Measurements from ENCODE around the gene DENND1C. TPM values are rescaled to one million over a fixed set of nuclear protein-coding genes. Genes with fewer than 3 reads are reported as not detected.

The DENND1C gene
- total RNA-seq, 2 experiments from 2014 or later, result 40.9 to 68.3 TPM

- intact Hi-C loops (cut with micrococcal nuclease; ENCODE audit: unreplicated experiment), result no loop called here
- no peak overlapping the region for H2AFZ ChIP-seq (ENCODE audit: low read length)
- H3K4me1 ChIP-seq (ENCODE audit: insufficient read depth, low read length, poor library complexity, severe bottlenecking), result peaks cover 16% of the 10 kb centered on the region
- peaks cover 5% of the 10 kb centered on the region; the same call in 1 of the 2 replicates for H3K9me3 ChIP-seq (ENCODE audit: low read length)
- ChIA-PET CTCF (ENCODE audit: unreplicated experiment) (no interaction called here), POLR2A (interaction anchor here (0.7 kb wide), 1 partner anchor 25 kb away, joined by 3 read pairs; no protein-coding TSS in a partner anchor)
- no peak overlapping the region for H3K27ac ChIP-seq (ENCODE audit: low read depth, low read length, poor library complexity, severe bottlenecking)
- H3K79me2 ChIP-seq (ENCODE audit: insufficient read depth, low read depth, low read length), result no peaks in the 10 kb centered on the region
- no peaks in the 10 kb centered on the region for H3K36me3 ChIP-seq (ENCODE audit: insufficient read depth, low read length)
- H4K20me1 ChIP-seq (ENCODE audit: insufficient read depth, low read length), result no peaks in the 10 kb centered on the region
- H3K4me2 ChIP-seq (ENCODE audit: low read length), result no peak overlapping the region
- no peak overlapping the region for H3K4me3 ChIP-seq (ENCODE audit: low read depth, low read length, poor library complexity, severe bottlenecking)
- DNase-seq (ENCODE audit: low spot score), result no peak
- BruUV-seq (replicated peaks), result TSS peak; percentile 94
- TF ChIP-seq CTCF (conservative IDR thresholded peaks at IDR 0.05; ENCODE audit: low read length) (no peak), EZH2phosphoT487 (IDR thresholded peaks at IDR 0.05; ENCODE audit: borderline replicate concordance, low read depth, low read length) (no peak)
- H3K9me2 ChIP-seq (ENCODE audit: insufficient read depth, low read length), result no peaks in the 10 kb centered on the region
These were observed 12.9 kb upstream of the DENND1C start for GRCh38 chr19:6494438-6495036.

- intact Hi-C loops (cut with micrococcal nuclease; ENCODE audit: unreplicated experiment), result no loop called here
- Histone ChIP-seq H3K79me2 (ENCODE audit: insufficient read depth, low read depth, low read length) (no peaks in the 10 kb centered on the region), H3K27ac (ENCODE audit: low read depth, low read length, poor library complexity, severe bottlenecking) (no peak overlapping the region), H3K36me3 (ENCODE audit: insufficient read depth, low read length) (no peaks in the 10 kb centered on the region), H4K20me1 (ENCODE audit: insufficient read depth, low read length) (no peaks in the 10 kb centered on the region), H3K4me1 (ENCODE audit: insufficient read depth, low read length, poor library complexity, severe bottlenecking) (peaks cover 15% of the 10 kb centered on the region), H3K4me2 (ENCODE audit: low read length) (no peak overlapping the region), H2AFZ (ENCODE audit: low read length) (no peak overlapping the region), H3K9me2 (ENCODE audit: insufficient read depth, low read length) (no peaks in the 10 kb centered on the region), H3K4me3 (ENCODE audit: low read depth, low read length, poor library complexity, severe bottlenecking) (no peak overlapping the region), H3K9me3 (ENCODE audit: low read length) (peaks cover 5% of the 10 kb centered on the region; the same call in 1 of the 2 replicates)
- no peak for DNase-seq (ENCODE audit: low spot score)
- no TSS peak for BruUV-seq (replicated peaks)
- CTCF ChIA-PET (ENCODE audit: unreplicated experiment), result no interaction called here
- POLR2A ChIA-PET, result interaction anchor here (1.0 kb wide), 1 partner anchor 10 kb away, joined by 3 read pairs; the partner anchor contains the start of gene DENND1C
- no peak for TF ChIP-seq CTCF (conservative IDR thresholded peaks at IDR 0.05; ENCODE audit: low read length)
- TF ChIP-seq EZH2phosphoT487 (IDR thresholded peaks at IDR 0.05; ENCODE audit: borderline replicate concordance, low read depth, low read length), result no peak
These were observed 10.4 kb upstream of the DENND1C start for GRCh38 chr19:6491802-6492592.

All from OCI-LY7 (cell line).